GM18498 (cell line): Measurements from ENCODE around the gene H1-8.

Experiments
- ATAC-seq: cut with Tn5 transposase; IDR thresholded peaks from one replicate; pipeline ENCODE4 v1.9.1; 2021; ENCODE audit warnings: mild to moderate bottlenecking, moderate library complexity; ENCODE audit not compliant: unreplicated experiment

H1-8 gene

GRCh38 chr3:129591932-129592331 is 49.0 kb downstream of the H1-8 start:
- ATAC-seq: no peak

GRCh38 chr3:129592381-129593131 is 49.6 kb downstream of the H1-8 start:
- no peak for ATAC-seq

DNA sequence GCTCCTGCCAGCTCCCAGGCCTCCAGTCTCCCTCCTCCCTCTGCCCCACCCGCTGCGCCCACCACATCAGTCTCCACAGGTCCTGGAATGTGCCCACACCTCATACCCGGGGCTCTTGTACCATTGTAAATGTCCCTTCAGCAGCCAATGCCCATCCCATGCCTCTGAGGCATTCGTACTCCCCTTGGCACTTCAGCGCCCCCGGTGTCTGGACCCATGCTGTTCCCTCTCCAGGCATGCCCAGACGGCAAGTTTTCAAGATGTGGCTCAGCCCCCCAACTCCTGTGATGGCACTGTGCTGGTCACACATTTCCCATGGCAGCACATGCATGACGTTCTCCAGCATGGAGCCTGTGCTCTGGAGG is 50.2 kb downstream of the H1-8 start:
- ATAC-seq: no peak

DNA sequence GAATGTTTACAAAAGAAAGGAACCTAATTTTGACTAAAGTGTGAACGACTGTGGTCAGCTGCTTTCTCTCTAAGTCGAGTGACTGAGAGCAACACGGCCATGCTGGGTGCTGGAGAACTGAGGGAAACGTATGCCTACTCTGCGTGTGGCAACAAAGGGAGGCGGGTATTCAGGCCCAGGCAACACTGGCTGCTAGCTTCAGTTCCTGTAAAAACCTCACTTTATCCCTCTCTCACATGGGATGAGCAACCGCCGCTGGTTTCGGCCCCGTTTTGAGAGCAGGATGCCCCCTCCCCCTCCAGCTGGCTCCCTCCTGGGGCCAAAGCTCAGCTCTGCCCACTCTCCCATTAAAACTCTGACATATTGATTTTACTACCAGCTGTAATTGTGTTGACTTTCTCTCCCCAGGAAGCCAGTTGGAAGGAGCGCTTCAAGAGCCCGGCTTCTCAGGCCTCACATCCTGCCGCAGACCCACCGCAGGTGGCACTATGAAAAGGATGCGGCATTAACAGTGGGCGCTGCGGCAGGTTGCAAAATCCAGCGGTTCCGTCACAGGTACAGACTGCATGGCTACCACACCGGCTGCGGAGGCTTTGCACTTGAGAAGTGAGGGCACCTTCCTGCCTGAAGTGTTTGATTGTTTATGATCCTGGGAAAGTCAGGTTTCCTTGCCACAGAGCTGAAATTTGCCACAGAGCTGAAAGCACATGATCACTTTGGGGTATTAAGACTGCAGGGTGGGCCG is 50.8 kb downstream of the H1-8 start:
- no peak for ATAC-seq

DNA sequence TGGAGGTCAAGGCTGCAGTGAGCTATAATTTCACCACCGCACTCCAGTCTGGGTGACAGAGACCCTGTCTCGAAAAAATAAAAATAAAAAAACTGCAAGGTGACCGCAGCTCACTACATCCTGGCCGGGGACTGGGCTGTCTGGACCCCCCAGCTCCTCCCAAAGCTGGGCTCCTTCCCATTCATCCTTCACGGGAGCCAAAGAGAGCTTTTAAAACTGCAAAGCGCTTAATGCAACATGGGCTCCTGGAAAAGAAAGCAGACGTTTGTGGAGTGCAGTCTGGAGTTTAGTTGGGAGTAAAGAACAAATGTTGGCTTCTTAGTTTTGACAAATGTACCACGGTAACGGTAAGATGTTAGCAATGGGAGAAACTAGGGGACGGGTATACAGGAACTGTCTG is 51.4 kb downstream of the H1-8 start:
- no peak for ATAC-seq

- no peak for ATAC-seq
These were observed 52.0 kb downstream of the H1-8 start for GRCh38 chr3:129594907-129595390.

GRCh38 chr3:129595544-129596193 is 52.7 kb downstream of the H1-8 start:
- ATAC-seq: no peak

DNA sequence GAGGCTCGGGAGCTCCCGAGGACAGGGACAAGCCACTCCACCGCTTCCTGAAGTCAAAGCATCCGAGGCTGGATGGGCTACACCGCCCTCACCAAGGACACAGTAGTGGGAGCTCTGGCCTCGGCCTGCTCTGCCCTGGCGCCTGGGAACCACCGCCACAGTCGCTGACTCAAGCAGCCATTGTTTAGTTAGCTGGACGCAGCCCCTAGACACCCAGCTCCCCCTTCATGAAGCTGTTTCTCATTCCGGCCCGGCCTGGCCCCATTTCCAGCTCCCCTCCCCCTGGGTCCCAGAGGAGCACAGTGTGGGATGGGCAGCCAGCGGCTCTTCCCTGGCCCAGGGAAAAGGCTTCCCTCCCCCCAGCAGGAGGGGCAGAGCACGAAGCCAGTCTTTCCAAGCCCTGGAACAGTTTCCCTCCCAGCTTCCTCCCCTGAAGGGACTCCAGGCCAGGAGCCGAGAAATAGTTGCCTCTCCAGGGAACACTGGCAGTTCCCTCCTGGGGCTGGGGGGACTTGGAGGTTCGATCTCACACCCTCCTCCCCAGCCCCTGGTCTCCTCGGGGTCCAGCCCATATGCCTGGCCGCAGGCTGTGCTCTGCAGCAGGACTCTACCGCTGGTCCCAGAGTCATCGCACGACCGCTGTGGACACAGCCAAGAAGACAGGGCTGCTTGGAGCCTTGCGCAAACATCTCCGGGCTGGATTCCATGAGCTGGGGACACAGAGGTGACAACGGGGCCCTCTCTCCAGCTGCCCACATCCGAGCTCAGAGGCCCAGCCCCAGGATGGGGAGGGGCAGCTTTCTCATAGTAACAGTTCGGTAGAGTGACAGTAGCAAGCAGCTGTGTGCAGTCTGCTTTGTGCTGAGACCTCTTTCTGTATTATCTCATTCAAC is 53.5 kb downstream of the H1-8 start:
- ATAC-seq: no peak

GRCh38 chr3:129597087-129597999 is 54.4 kb downstream of the H1-8 start:
- ATAC-seq: no peak

DNA sequence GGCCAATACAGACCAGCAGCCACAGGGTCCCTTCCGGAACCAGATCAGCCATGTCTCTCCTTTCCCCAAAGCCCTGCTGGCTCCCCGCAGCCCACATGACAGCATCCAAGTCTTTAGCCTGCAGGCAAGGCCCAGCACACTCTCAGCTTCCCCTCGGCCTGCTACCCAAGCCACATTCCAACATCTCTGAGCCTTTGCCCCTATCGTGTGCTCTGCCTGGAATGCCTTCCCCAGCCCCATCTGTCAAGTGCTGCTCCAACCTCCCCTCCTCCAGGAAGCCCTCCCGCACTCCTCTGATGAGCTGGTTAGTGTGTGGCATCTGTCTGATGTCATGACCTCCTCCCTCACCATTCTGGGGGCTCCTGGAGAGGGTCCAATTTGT is 55.0 kb downstream of the H1-8 start:
- no peak for ATAC-seq

- no peak for ATAC-seq
These were observed 55.5 kb downstream of the H1-8 start for GRCh38 chr3:129598484-129598883.

- ATAC-seq: no peak
These were observed 56.1 kb downstream of the H1-8 start for GRCh38 chr3:129599073-129599472.

DNA sequence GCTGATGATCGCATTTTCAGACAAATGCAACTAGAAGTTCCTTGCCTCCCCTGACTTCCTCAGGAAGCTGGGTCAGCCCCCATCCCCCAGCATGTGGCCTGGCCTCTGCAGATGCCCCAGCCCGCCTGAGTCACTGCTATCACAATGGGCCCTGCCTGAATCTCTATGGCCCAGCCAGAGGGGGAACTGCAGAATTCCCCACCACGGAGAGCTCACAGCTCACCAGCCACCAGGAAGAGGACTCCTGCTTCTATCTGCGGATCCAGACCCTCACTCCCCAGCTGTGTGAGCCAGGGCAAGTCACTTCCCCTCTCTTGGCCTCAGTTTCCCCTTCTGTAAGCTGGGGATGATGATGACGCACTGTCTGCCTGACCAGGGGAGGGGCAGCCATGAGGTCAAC is 56.6 kb downstream of the H1-8 start:
- ATAC-seq: no peak

DNA sequence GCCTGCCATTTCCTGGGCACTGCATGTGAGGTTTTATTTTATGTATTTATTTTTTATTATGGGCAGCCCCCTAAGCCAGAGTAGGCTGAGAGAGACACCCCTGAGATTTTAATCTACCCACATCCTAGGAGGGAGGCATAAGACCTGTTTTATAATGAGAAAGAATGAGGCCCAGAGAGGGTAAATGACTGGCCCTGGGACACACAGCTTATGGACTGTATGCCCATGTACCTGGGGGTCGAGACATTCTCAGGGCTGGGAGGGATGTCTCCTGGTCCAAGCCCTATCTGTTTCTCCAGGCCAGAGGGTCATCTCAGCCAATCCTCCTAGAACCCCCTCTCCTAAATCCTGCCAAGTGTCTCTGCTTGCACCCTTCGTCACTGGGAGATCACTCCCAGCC is 57.4 kb downstream of the H1-8 start:
- no peak for ATAC-seq
